ENCODE results near the gene NUAK2. TPM values are rescaled to one million over a fixed set of nuclear protein-coding genes. Genes with fewer than 3 reads are reported as not detected.

Gene NUAK2
- polyA plus RNA-seq, 1 donor, result 0.71 TPM

Other genes with a start within 250 kb of the NUAK2 start
- 1.7 TPM for gene TMEM81, start 237.3 kb downstream of the NUAK2 start, polyA plus RNA-seq (ENCODE audit: insufficient read length)
- 10.9 TPM for gene RBBP5, start 199.8 kb downstream of the NUAK2 start, polyA plus RNA-seq (ENCODE audit: insufficient read length)
- gene DSTYK, start 110.0 kb downstream of the NUAK2 start, polyA plus RNA-seq (ENCODE audit: insufficient read length), result 7.4 TPM
- 11.8 TPM for gene TMCC2, start 93.8 kb downstream of the NUAK2 start, polyA plus RNA-seq (ENCODE audit: insufficient read length)
- 0.59 TPM for gene KLHDC8A, start 35.2 kb upstream of the NUAK2 start, polyA plus RNA-seq (ENCODE audit: insufficient read length)
- not detected for gene LEMD1, start 100.3 kb upstream of the NUAK2 start, polyA plus RNA-seq (ENCODE audit: insufficient read length)
- gene BLACAT1, start 134.3 kb upstream of the NUAK2 start, polyA plus RNA-seq (ENCODE audit: insufficient read length), result not detected
- 28.3 TPM for gene CDK18, start 182.9 kb upstream of the NUAK2 start, polyA plus RNA-seq (ENCODE audit: insufficient read length)

All from hindlimb muscle (tissue), 1 donor.